H1 (cell line): ENCODE results near the gene SERPINE3. TPM values are rescaled to one million over a fixed set of nuclear protein-coding genes. Genes with fewer than 3 reads are reported as not detected.
A peak's percentile ranks its signal among the peaks of the same experiment; 100 is the strongest.

ENCODE experiments used
- CTCF ChIA-PET: fragments of 300-600 bp; sonication (Branson Sonifier 250); formaldehyde crosslinking; loops from one replicate; lab custom pipeline; 2021; ENCODE audit not compliant: partially characterized antibody; lab: Charles Lee
- POLR2A ChIA-PET: fragments of 300-600 bp; sonication (Branson Sonifier 250); formaldehyde crosslinking; loops from one replicate; lab custom pipeline; 2021; ENCODE audit warnings: inconsistent platforms; ENCODE audit not compliant: partially characterized antibody; lab: Charles Lee
- DNase-seq, 2 experiments: peaks; one replicate each; pipeline versions ENCODE4 v3.0.0 to v3.0.0-alpha.2; 2010 to 2022; ENCODE audit warnings: low spot score in 2 of 2, low read depth in 1 of 2, mixed read lengths in 1 of 2
- FAIRE-seq: peaks from 2 replicates; lab custom pipeline; 2011; peaks lifted over from hg19 to GRCh38; lab: Jason Lieb, UNC
- H2AFZ ChIP-seq: 2 replicates; pipeline ENCODE4 v1.8.1; 2012; ENCODE audit warnings: low read length, inconsistent platforms
- H2AK5ac ChIP-seq: 2 replicates; pipeline ENCODE4 v1.6.1; 2013; ENCODE audit warnings: low read depth, low read length
- H2BK120ac ChIP-seq: replicated peaks from 2 replicates; pipeline ENCODE3; 2013; ENCODE audit warnings: low read depth, low read length, inconsistent platforms
- H2BK12ac ChIP-seq: 2 replicates; pipeline ENCODE4 v1.6.1; 2013; ENCODE audit warnings: low read depth, low read length
- H2BK15ac ChIP-seq: 2 replicates; pipeline ENCODE4 v1.6.1; 2013; ENCODE audit warnings: low read length
- H2BK20ac ChIP-seq: 2 replicates; pipeline ENCODE4 v1.6.1; 2013; ENCODE audit warnings: low read length
- H2BK5ac ChIP-seq: 2 replicates; pipeline ENCODE4 v1.6.1; 2013; ENCODE audit warnings: low read depth, low read length
- H3K14ac ChIP-seq: 2 replicates; pipeline ENCODE4 v1.6.1; 2013; ENCODE audit warnings: inconsistent platforms; ENCODE audit not compliant: insufficient read length
- H3K18ac ChIP-seq: 2 replicates; pipeline ENCODE4 v1.6.1; 2013; ENCODE audit warnings: low read length; ENCODE audit errors: extremely low read depth
- H3K23ac ChIP-seq: 2 replicates; pipeline ENCODE4 v1.6.1; 2013; ENCODE audit warnings: inconsistent platforms; ENCODE audit not compliant: insufficient read length
- H3K23me2 ChIP-seq: 2 replicates; pipeline ENCODE4 v1.6.1; 2013; ENCODE audit warnings: low read depth, low read length
- H3K27ac ChIP-seq: 2 replicates; pipeline ENCODE4 v1.6.1; 2011; ENCODE audit warnings: low read depth, low read length, inconsistent platforms
- H3K27me3 ChIP-seq, 4 experiments: replicated peaks in 1 of 4; 1 replicate in 1 of 4; 2 replicates in 3 of 4; pipeline versions ENCODE4 v1.6.1 to v1.8.1; 2011 to 2013; ENCODE audit warnings: low read length in 3 of 4, mild to moderate bottlenecking in 3 of 4, inconsistent platforms in 2 of 4, mixed read lengths in 2 of 4, moderate library complexity in 1 of 4; ENCODE audit not compliant: control insufficient read depth in 3 of 4, insufficient read depth in 3 of 4; ENCODE audit errors: extremely low read depth in 1 of 4
- H3K36me3 ChIP-seq, 4 experiments: 2 replicates each; pipeline versions ENCODE4 v1.6.1 to v1.8.1; 2011 to 2013; ENCODE audit warnings: mild to moderate bottlenecking in 4 of 4, low read length in 3 of 4, moderate library complexity in 2 of 4, control low read depth in 1 of 4, inconsistent platforms in 1 of 4; ENCODE audit not compliant: insufficient read depth in 4 of 4, control insufficient read depth in 2 of 4
- H3K4ac ChIP-seq: replicated peaks from 2 replicates; pipeline ENCODE3; 2013; ENCODE audit warnings: low read length, low read depth, mixed read lengths, inconsistent platforms; ENCODE audit not compliant: insufficient read length
- H3K4me1 ChIP-seq, 4 experiments: replicated peaks in 1 of 4; 1 replicate in 1 of 4; 2 replicates in 3 of 4; pipeline versions ENCODE4 v1.6.1 to v1.8.1; 2011 to 2013; ENCODE audit warnings: low read length in 3 of 4, inconsistent platforms in 2 of 4, mixed read lengths in 1 of 4; ENCODE audit not compliant: insufficient read depth in 4 of 4, control insufficient read depth in 3 of 4
- H3K4me2 ChIP-seq, 2 experiments: 2 replicates each; pipeline versions ENCODE4 v1.6.1 to v1.8.1; 2011 to 2013; ENCODE audit warnings: low read depth in 2 of 2, low read length in 2 of 2, control low read depth in 1 of 2, inconsistent platforms in 1 of 2, mild to moderate bottlenecking in 1 of 2; ENCODE audit not compliant: insufficient read depth in 1 of 2
- H3K4me3 ChIP-seq, 4 experiments: fragments of 200-600, 300-600 bp in 1 of 4; sonication (generic), shearing (Covaris generic), sonication (Bioruptor Twin) in 1 of 4; 2 replicates each; pipeline versions ENCODE4 v1.5.1 to v1.8.1; 2011 to 2016; ENCODE audit warnings: low read length in 4 of 4, low read depth in 3 of 4, control low read depth in 2 of 4, inconsistent platforms in 2 of 4, mild to moderate bottlenecking in 2 of 4, mixed read lengths in 1 of 4, moderate library complexity in 1 of 4; ENCODE audit not compliant: insufficient read depth in 2 of 4; ENCODE audit errors: extremely low read depth in 1 of 4
- H3K56ac ChIP-seq: replicated peaks from 2 replicates; pipeline ENCODE3; 2013; ENCODE audit warnings: low read depth, mild to moderate bottlenecking, mixed read lengths, low read length, inconsistent platforms; ENCODE audit not compliant: insufficient read length
- H3K79me1 ChIP-seq: 2 replicates; pipeline ENCODE4 v1.6.1; 2013; ENCODE audit warnings: low read depth, low read length, control low read depth
- H3K79me2 ChIP-seq, 2 experiments: 2 replicates each; pipeline versions ENCODE4 v1.6.1 to v1.8.1; 2012 to 2013; ENCODE audit warnings: low read length in 2 of 2, mild to moderate bottlenecking in 2 of 2, inconsistent platforms in 1 of 2; ENCODE audit not compliant: insufficient read depth in 2 of 2, control insufficient read depth in 1 of 2
- H3K9ac ChIP-seq, 4 experiments: replicated peaks in 1 of 4; 1 replicate in 1 of 4; 2 replicates in 3 of 4; pipeline versions ENCODE4 v1.6.1 to v1.8.1; 2011 to 2013; ENCODE audit warnings: low read depth in 3 of 4, low read length in 3 of 4, control low read depth in 2 of 4, mild to moderate bottlenecking in 2 of 4, moderate library complexity in 2 of 4, inconsistent platforms in 1 of 4; ENCODE audit errors: extremely low read depth in 1 of 4
- H3K9me3 ChIP-seq, 2 experiments: 2 replicates each; pipeline versions ENCODE4 v1.6.1 to v1.8.1; 2012 to 2013; ENCODE audit warnings: mild to moderate bottlenecking in 2 of 2, moderate library complexity in 2 of 2, control low read depth in 1 of 2, inconsistent platforms in 1 of 2, low read depth in 1 of 2, low read length in 1 of 2, mixed read lengths in 1 of 2; ENCODE audit not compliant: insufficient read depth in 2 of 2
- H4K20me1 ChIP-seq, 2 experiments: replicated peaks in 1 of 2; 2 replicates each; pipeline versions ENCODE3 to v1.8.1; 2011 to 2013; ENCODE audit warnings: inconsistent platforms in 2 of 2, low read length in 2 of 2, mild to moderate bottlenecking in 1 of 2; ENCODE audit not compliant: insufficient read depth in 2 of 2, control insufficient read depth in 1 of 2
- H4K5ac ChIP-seq: 2 replicates; pipeline ENCODE4 v1.6.1; 2013; ENCODE audit warnings: low read length, low read depth, mixed read lengths, inconsistent platforms; ENCODE audit not compliant: insufficient read length
- H4K8ac ChIP-seq: 2 replicates; pipeline ENCODE4 v1.8.0; 2013; ENCODE audit warnings: mild to moderate bottlenecking, moderate library complexity, low read length, inconsistent platforms; ENCODE audit not compliant: insufficient read depth; ENCODE audit errors: extremely low read depth
- H4K91ac ChIP-seq: replicated peaks from 2 replicates; pipeline ENCODE3; 2013; ENCODE audit warnings: low read length, mixed read lengths, inconsistent platforms; ENCODE audit not compliant: insufficient read length
- EGR1 ChIP-seq: IDR thresholded peaks from 2 replicates; pipeline ENCODE4 v1.6.1; 2011; ENCODE audit warnings: low read depth, low read length, borderline replicate concordance
- NANOG ChIP-seq: IDR thresholded peaks from 2 replicates; pipeline ENCODE4 v1.6.1; 2011; ENCODE audit warnings: low read length, low read depth, mild to moderate bottlenecking, inconsistent platforms; ENCODE audit not compliant: insufficient read depth, poor library complexity, severe bottlenecking
- polyA plus RNA-seq, 7 experiments: library from polyadenylated mRNA; depleted of rRNA in 3 of 7; stranded (reverse) in 5 of 7; unstranded in 2 of 7; fragments of >200 nt in 5 of 7; fragments of 200-250 nt in 2 of 7; gene quantifications; 1 replicate in 5 of 7; 2 replicates in 1 of 7; 4 replicates in 1 of 7; pipeline versions ENCODE4 v1.2.1 to v1.2.3, GENCODE V29; 2011 to 2013; ENCODE audit warnings: missing spikeins in 2 of 7, mixed read lengths in 2 of 7
- total RNA-seq: library from RNA; stranded (reverse); fragmentation: NEBNext Ultra II Directional; extraction: Animal tissue kit (Norgen Biotek cat#: 25700); gene quantifications from 2 replicates; pipeline ENCODE4 v1.2.1, GENCODE V29; 2021
- TF ChIP-seq, protein P1 (sequence below): IDR thresholded peaks from 2 replicates; pipeline ENCODE4 v1.6.1; 2012; ENCODE audit warnings: inconsistent platforms

SERPINE3 gene
- total and polyA plus RNA-seq, 2 of the 8 experiments (the other 6 are each of a cell fraction or from before 2014, with no cell fraction given): 0.34 to 1.0 TPM

- no peak overlapping the region for H3K27ac ChIP-seq
- peaks cover 0 to 27% (median 10%) of the 10 kb centered on the region in 4 experiments; a peak in 4 of 8 replicates for H3K36me3 ChIP-seq
- H3K56ac ChIP-seq: no peak overlapping the region
- TF ChIP-seq NANOG (no peak), EGR1 (no peak)
- TF ChIP-seq, protein P1, sequence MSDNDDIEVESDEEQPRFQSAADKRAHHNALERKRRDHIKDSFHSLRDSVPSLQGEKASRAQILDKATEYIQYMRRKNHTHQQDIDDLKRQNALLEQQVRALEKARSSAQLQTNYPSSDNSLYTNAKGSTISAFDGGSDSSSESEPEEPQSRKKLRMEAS: no peak
- H4K5ac ChIP-seq: no peak overlapping the region
- H3K27me3 ChIP-seq: no peaks in the 10 kb centered on the region
- DNase-seq (no peak), FAIRE-seq (peak; percentile 13)
- no peak overlapping the region for H2BK5ac ChIP-seq
- H3K4ac ChIP-seq: no peak overlapping the region
- H2BK12ac ChIP-seq: no peak overlapping the region
- H3K4me1 ChIP-seq: peaks cover 0 to 5% (median 0%) of the 10 kb centered on the region in 4 experiments; a peak in 1 of 7 replicates
- no peak overlapping the region for H3K23ac ChIP-seq
- no peak overlapping the region for H2AFZ ChIP-seq
- H4K91ac ChIP-seq: no peak overlapping the region
- no peaks in the 10 kb centered on the region for H3K79me2 ChIP-seq
- H4K8ac ChIP-seq: no peak overlapping the region
- no peaks in the 10 kb centered on the region for H3K79me1 ChIP-seq
- H3K4me3 ChIP-seq: no peak overlapping the region
- POLR2A ChIA-PET: no interaction called here
- H3K9ac ChIP-seq: no peak overlapping the region
- no peaks in the 10 kb centered on the region for H3K9me3 ChIP-seq
- no peak overlapping the region for H3K18ac ChIP-seq
- CTCF ChIA-PET: interaction anchor here (0.8 kb wide), 1 partner anchor 75 kb away, joined by 3 read pairs; no protein-coding TSS in a partner anchor
- H3K14ac ChIP-seq: no peak overlapping the region
- H2BK15ac ChIP-seq: no peak overlapping the region
- H3K4me2 ChIP-seq: no peak overlapping the region
- no peak overlapping the region for H2BK120ac ChIP-seq
- no peaks in the 10 kb centered on the region for H4K20me1 ChIP-seq
- H2AK5ac ChIP-seq: no peak overlapping the region
- no peaks in the 10 kb centered on the region for H3K23me2 ChIP-seq
- no peak overlapping the region for H2BK20ac ChIP-seq
These were observed 21.6 kb downstream of the SERPINE3 start for GRCh38 chr13:51361106-51361505.
